ENCODE measurements around the gene UNC5B.

UNC5B gene

GRCh38 chr10:71336632-71337031 lies 124.3 kb downstream of the UNC5B start:
- no peak for DNase-seq
- intact Hi-C loops (cut with DNase I), result no loop called here

GRCh38 chr10:71337219-71337701 lies 124.9 kb downstream of the UNC5B start:
- DNase-seq, result peak in 33 of 42 donors; percentile 26 to 85 (median 57)
- intact Hi-C loops (cut with DNase I), result no loop called here

GRCh38 chr10:71338728-71339495 lies 126.5 kb downstream of the UNC5B start:
- DNase-seq, result peak in 5 of 42 donors; percentile 26 to 39 (median 35)
- intact Hi-C loops (cut with DNase I), result no loop called here

- intact Hi-C loops (cut with DNase I), result no loop called here
- DNase-seq, result no peak
Measured at GRCh38 chr10:71339796-71340589, 127.6 kb downstream of the UNC5B start.

GRCh38 chr10:71342573-71343391 lies 130.4 kb downstream of the UNC5B start:
- intact Hi-C loops (cut with DNase I), result no loop called here
- no peak for DNase-seq

GRCh38 chr10:71343392-71343773 lies 131.0 kb downstream of the UNC5B start:
- intact Hi-C loops (cut with DNase I), result no loop called here
- peak in 13 of 42 donors; percentile 22 to 54 (median 39) for DNase-seq

GRCh38 chr10:71344154-71344925 lies 132.0 kb downstream of the UNC5B start:
- no peak for DNase-seq
- intact Hi-C loops (cut with DNase I), result no loop called here

- intact Hi-C loops (cut with DNase I), result no loop called here
- DNase-seq, result no peak
Measured at GRCh38 chr10:71344993-71345480, 132.7 kb downstream of the UNC5B start.

- intact Hi-C loops (cut with DNase I), result no loop called here
- DNase-seq, result no peak
Measured at GRCh38 chr10:71345694-71346093, 133.3 kb downstream of the UNC5B start.

- intact Hi-C loops (cut with DNase I), result no loop called here
- no peak for DNase-seq
Measured at GRCh38 chr10:71346731-71347130, 134.4 kb downstream of the UNC5B start.

GRCh38 chr10:71347587-71348395 lies 135.4 kb downstream of the UNC5B start:
- intact Hi-C loops (cut with DNase I), result no loop called here

GRCh38 chr10:71348850-71349249 lies 136.5 kb downstream of the UNC5B start:
- no peak for DNase-seq
- intact Hi-C loops (cut with DNase I), result no loop called here

More at GRCh38 chr10:71347587-71348395, 135.4 kb downstream of the UNC5B start:
- DNase-seq, result no peak

- intact Hi-C loops (cut with DNase I), result no loop called here
- no peak for DNase-seq
Measured at GRCh38 chr10:71349406-71349805, 137.0 kb downstream of the UNC5B start.

- intact Hi-C loops (cut with DNase I), result no loop called here
- DNase-seq, result no peak
Measured at GRCh38 chr10:71351087-71351486, 138.7 kb downstream of the UNC5B start.

- DNase-seq, result peak in 22 of 42 donors; percentile 18 to 62 (median 36)
- intact Hi-C loops (cut with DNase I), result no loop called here
Measured at GRCh38 chr10:71351628-71352319, 139.4 kb downstream of the UNC5B start.
